ENCODE data around the gene GIPC1. TPM values are rescaled to one million over a fixed set of nuclear protein-coding genes. Genes with fewer than 3 reads are reported as not detected.

The GIPC1 gene
- total and polyA plus RNA-seq, 2 experiments from 2014 or later, result 106 to 173 TPM

- no peaks in the 10 kb centered on the region for H3K9me2 ChIP-seq (ENCODE audit: insufficient read depth)
- 84 to 88% methylated on average over 5 of the region's 5 CpGs for WGBS, 2 experiments (ENCODE audit: low coverage in 1 of 2, low lambda C conversion rate in 2 of 2, missing lambda C conversion rate in 2 of 2)
- in situ Hi-C loops (cut with MboI), result no loop called here
- no peaks in the 10 kb centered on the region for H3K9me3 ChIP-seq (ENCODE audit: low read depth)
- H3K4me1 ChIP-seq (ENCODE audit: insufficient read depth), result peaks cover 6% of the 10 kb centered on the region
- peaks cover 6% of the 10 kb centered on the region; the same call in 1 of the 2 replicates for H3F3A ChIP-seq (ENCODE audit: insufficient read depth)
- peaks cover 14% of the 10 kb centered on the region; the same call in 1 of the 2 replicates for H3K36me3 ChIP-seq (ENCODE audit: low read depth)
- no peak overlapping the region for H3K27ac ChIP-seq
- TF ChIP-seq EZH2 (IDR thresholded peaks at IDR 0.05; ENCODE audit: insufficient read depth, poor library complexity, severe bottlenecking) (no peak), EZH2phosphoT487 (IDR thresholded peaks at IDR 0.05; ENCODE audit: insufficient read depth, low read depth) (no peak)
- peaks cover 11% of the 10 kb centered on the region for H3K79me2 ChIP-seq (ENCODE audit: insufficient read depth)
- peak; percentile 33 for DNase-seq
- no peak overlapping the region for H3K4me2 ChIP-seq (ENCODE audit: unreplicated experiment)
- no peak overlapping the region for H3K9ac ChIP-seq
- H3K27me3 ChIP-seq (replicated peaks; ENCODE audit: insufficient read depth), result no peaks in the 10 kb centered on the region
- no peaks in the 10 kb centered on the region for H4K20me1 ChIP-seq (ENCODE audit: insufficient read depth)
- H3K4me3 ChIP-seq, result no peak overlapping the region
- H2AFZ ChIP-seq, result no peak overlapping the region
Measured at GRCh38 chr19:14480700-14481079, 15.2 kb downstream of the GIPC1 start.

- no peak overlapping the region for H3K9ac ChIP-seq
- no peak overlapping the region for H3K27ac ChIP-seq
- H3K79me2 ChIP-seq (ENCODE audit: insufficient read depth), result peaks cover 8% of the 10 kb centered on the region; the same call in 1 of the 2 replicates
- no peak for DNase-seq
- no peaks in the 10 kb centered on the region for H3K27me3 ChIP-seq (replicated peaks; ENCODE audit: insufficient read depth)
- peaks cover 6% of the 10 kb centered on the region; the same call in 1 of the 2 replicates for H3F3A ChIP-seq (ENCODE audit: insufficient read depth)
- no peak overlapping the region for H3K4me2 ChIP-seq (ENCODE audit: unreplicated experiment)
- no peaks in the 10 kb centered on the region for H3K9me2 ChIP-seq (ENCODE audit: insufficient read depth)
- WGBS, 2 experiments (ENCODE audit: low coverage in 1 of 2, low lambda C conversion rate in 2 of 2, missing lambda C conversion rate in 2 of 2), result 69% methylated on average over 38 to 43 of the region's 43 CpGs
- TF ChIP-seq EZH2 (IDR thresholded peaks at IDR 0.05; ENCODE audit: insufficient read depth, poor library complexity, severe bottlenecking) (no peak), EZH2phosphoT487 (IDR thresholded peaks at IDR 0.05; ENCODE audit: insufficient read depth, low read depth) (no peak)
- H3K36me3 ChIP-seq (ENCODE audit: low read depth), result peaks cover 14% of the 10 kb centered on the region; the same call in 1 of the 2 replicates
- no peaks in the 10 kb centered on the region for H3K9me3 ChIP-seq (ENCODE audit: low read depth)
- peaks cover 11% of the 10 kb centered on the region for H3K4me1 ChIP-seq (ENCODE audit: insufficient read depth)
- no peak overlapping the region for H3K4me3 ChIP-seq
- H4K20me1 ChIP-seq (ENCODE audit: insufficient read depth), result no peaks in the 10 kb centered on the region
- in situ Hi-C loops (cut with MboI), result no loop called here
- H2AFZ ChIP-seq, result no peak overlapping the region
Measured at GRCh38 chr19:14479975-14480699, 15.8 kb downstream of the GIPC1 start.

- H3K27ac ChIP-seq, result no peak overlapping the region
- no peaks in the 10 kb centered on the region for H3K9me3 ChIP-seq (ENCODE audit: low read depth)
- in situ Hi-C loops (cut with MboI), result no loop called here
- peaks cover 11% of the 10 kb centered on the region for H3K4me1 ChIP-seq (ENCODE audit: insufficient read depth)
- H2AFZ ChIP-seq, result no peak overlapping the region
- WGBS, 2 experiments (ENCODE audit: low coverage in 1 of 2, low lambda C conversion rate in 2 of 2, missing lambda C conversion rate in 2 of 2), result 96 to 97% methylated on average over 12 to 14 of the region's 14 CpGs
- H4K20me1 ChIP-seq (ENCODE audit: insufficient read depth), result no peaks in the 10 kb centered on the region
- peaks cover 6% of the 10 kb centered on the region; the same call in 1 of the 2 replicates for H3F3A ChIP-seq (ENCODE audit: insufficient read depth)
- peaks cover 14% of the 10 kb centered on the region; the same call in 1 of the 2 replicates for H3K36me3 ChIP-seq (ENCODE audit: low read depth)
- no peaks in the 10 kb centered on the region for H3K27me3 ChIP-seq (replicated peaks; ENCODE audit: insufficient read depth)
- no peak overlapping the region for H3K4me2 ChIP-seq (ENCODE audit: unreplicated experiment)
- no peak for DNase-seq
- no peak overlapping the region for H3K9ac ChIP-seq
- no peak for TF ChIP-seq EZH2 (IDR thresholded peaks at IDR 0.05; ENCODE audit: insufficient read depth, poor library complexity, severe bottlenecking)
- no peak for TF ChIP-seq EZH2phosphoT487 (IDR thresholded peaks at IDR 0.05; ENCODE audit: insufficient read depth, low read depth)
- peaks cover 4% of the 10 kb centered on the region; the same call in 1 of the 2 replicates for H3K79me2 ChIP-seq (ENCODE audit: insufficient read depth)
- H3K9me2 ChIP-seq (ENCODE audit: insufficient read depth), result no peaks in the 10 kb centered on the region
- H3K4me3 ChIP-seq, result no peak overlapping the region
Measured at GRCh38 chr19:14479309-14479974, 16.5 kb downstream of the GIPC1 start.

- DNase-seq, result no peak
- Histone ChIP-seq H3K79me2 (ENCODE audit: insufficient read depth) (no peaks in the 10 kb centered on the region), H2AFZ (no peak overlapping the region), H3K4me2 (ENCODE audit: unreplicated experiment) (no peak overlapping the region), H3K36me3 (ENCODE audit: low read depth) (peaks cover 14% of the 10 kb centered on the region; the same call in 1 of the 2 replicates), H3K27ac (no peak overlapping the region), H3K9ac (no peak overlapping the region), H3K4me3 (no peak overlapping the region), H3K27me3 (replicated peaks; ENCODE audit: insufficient read depth) (no peaks in the 10 kb centered on the region), H3K9me2 (ENCODE audit: insufficient read depth) (no peaks in the 10 kb centered on the region), H3K4me1 (ENCODE audit: insufficient read depth) (peaks cover 11% of the 10 kb centered on the region), H3F3A (ENCODE audit: insufficient read depth) (peaks cover 6% of the 10 kb centered on the region; the same call in 1 of the 2 replicates), H4K20me1 (ENCODE audit: insufficient read depth) (no peaks in the 10 kb centered on the region), H3K9me3 (ENCODE audit: low read depth) (no peaks in the 10 kb centered on the region)
- in situ Hi-C loops (cut with MboI), result no loop called here
- 84 to 90% methylated on average over 15 to 21 of the region's 24 CpGs for WGBS, 2 experiments (ENCODE audit: low coverage in 1 of 2, low lambda C conversion rate in 2 of 2, missing lambda C conversion rate in 2 of 2)
- no peak for TF ChIP-seq EZH2 (IDR thresholded peaks at IDR 0.05; ENCODE audit: insufficient read depth, poor library complexity, severe bottlenecking)
- no peak for TF ChIP-seq EZH2phosphoT487 (IDR thresholded peaks at IDR 0.05; ENCODE audit: insufficient read depth, low read depth)
Measured at GRCh38 chr19:14478113-14478545, 17.8 kb downstream of the GIPC1 start.
